ENCODE results near the gene CIRBP. TPM values are rescaled to one million over a fixed set of nuclear protein-coding genes. Genes with fewer than 3 reads are reported as not detected.
A peak's percentile ranks its signal among the peaks of the same experiment; 100 is the strongest.

Gene CIRBP
- polyA plus RNA-seq, 2 donors = 231 to 265 TPM

- H3K27ac ChIP-seq (ENCODE audit: low read depth in 2 of 2, low read length in 1 of 2) = peak overlapping the region; percentile 98
- peaks cover 14 to 44% of the 10 kb centered on the region in 2 donors for H3K4me1 ChIP-seq (ENCODE audit: control insufficient read depth in 2 of 2, insufficient read depth in 2 of 2, low read length in 1 of 2)
- no peaks in the 10 kb centered on the region for H3K9me3 ChIP-seq (ENCODE audit: control insufficient read depth in 2 of 2, insufficient read depth in 1 of 2, low read depth in 1 of 2, low read length in 1 of 2)
- H3K36me3 ChIP-seq (ENCODE audit: control insufficient read depth in 2 of 2, insufficient read depth in 2 of 2, low read length in 1 of 2) = peaks cover 6 to 14% of the 10 kb centered on the region in 2 donors
- peak overlapping the region; percentile 61 to 71 for H3K4me3 ChIP-seq (ENCODE audit: low read depth in 1 of 2, low read length in 2 of 2)
- H3K27me3 ChIP-seq (ENCODE audit: control insufficient read depth in 1 of 2, insufficient read depth in 2 of 2, low read length in 2 of 2) = no peaks in the 10 kb centered on the region
- 1% methylated on average over 67 to 83 of the region's 83 CpGs for WGBS, 2 donors
Measured at GRCh38 chr19:1260749-1261537, 8.2 kb upstream of the CIRBP start.

- H3K4me1 ChIP-seq (ENCODE audit: control insufficient read depth in 2 of 2, insufficient read depth in 2 of 2, low read length in 1 of 2) = peaks cover 15 to 47% of the 10 kb centered on the region in 2 donors
- peak overlapping the region; percentile 61 to 71 for H3K4me3 ChIP-seq (ENCODE audit: low read depth in 1 of 2, low read length in 2 of 2)
- WGBS, 2 donors = 8 to 9% methylated on average over 14 of the region's 14 CpGs
- peaks cover 6 to 11% of the 10 kb centered on the region in 2 donors for H3K36me3 ChIP-seq (ENCODE audit: control insufficient read depth in 2 of 2, insufficient read depth in 2 of 2, low read length in 1 of 2)
- H3K27me3 ChIP-seq (ENCODE audit: control insufficient read depth in 1 of 2, insufficient read depth in 2 of 2, low read length in 2 of 2) = no peaks in the 10 kb centered on the region
- H3K9me3 ChIP-seq (ENCODE audit: control insufficient read depth in 2 of 2, insufficient read depth in 1 of 2, low read depth in 1 of 2, low read length in 1 of 2) = no peaks in the 10 kb centered on the region
- H3K27ac ChIP-seq (ENCODE audit: low read depth in 2 of 2, low read length in 1 of 2) = peak overlapping the region; percentile 98
Measured at GRCh38 chr19:1261538-1261797, 7.7 kb upstream of the CIRBP start.

- Histone ChIP-seq H3K4me1 (ENCODE audit: control insufficient read depth in 2 of 2, insufficient read depth in 2 of 2, low read length in 1 of 2) (peaks cover 15 to 47% of the 10 kb centered on the region in 2 donors), H3K27ac (ENCODE audit: low read depth in 2 of 2, low read length in 1 of 2) (peak overlapping the region; percentile 98), H3K9me3 (ENCODE audit: control insufficient read depth in 2 of 2, insufficient read depth in 1 of 2, low read depth in 1 of 2, low read length in 1 of 2) (no peaks in the 10 kb centered on the region), H3K36me3 (ENCODE audit: control insufficient read depth in 2 of 2, insufficient read depth in 2 of 2, low read length in 1 of 2) (peaks cover 1 to 6% of the 10 kb centered on the region in 2 donors), H3K27me3 (ENCODE audit: control insufficient read depth in 1 of 2, insufficient read depth in 2 of 2, low read length in 2 of 2) (no peaks in the 10 kb centered on the region), H3K4me3 (ENCODE audit: low read depth in 1 of 2, low read length in 2 of 2) (peak overlapping the region; percentile 61 to 71)
- 18 to 19% methylated on average over 24 to 28 of the region's 28 CpGs for WGBS, 2 donors
Measured at GRCh38 chr19:1261798-1262622, 7.1 kb upstream of the CIRBP start.

- no peaks in the 10 kb centered on the region for H3K9me3 ChIP-seq (ENCODE audit: control insufficient read depth in 2 of 2, insufficient read depth in 1 of 2, low read depth in 1 of 2, low read length in 1 of 2)
- H3K27ac ChIP-seq (ENCODE audit: low read depth in 2 of 2, low read length in 1 of 2) = peak overlapping the region; percentile 98
- no peaks in the 10 kb centered on the region for H3K27me3 ChIP-seq (ENCODE audit: control insufficient read depth in 1 of 2, insufficient read depth in 2 of 2, low read length in 2 of 2)
- peaks cover 0 to 5% of the 10 kb centered on the region in 2 donors for H3K36me3 ChIP-seq (ENCODE audit: control insufficient read depth in 2 of 2, insufficient read depth in 2 of 2, low read length in 1 of 2)
- peaks cover 17 to 54% of the 10 kb centered on the region in 2 donors for H3K4me1 ChIP-seq (ENCODE audit: control insufficient read depth in 2 of 2, insufficient read depth in 2 of 2, low read length in 1 of 2)
- WGBS, 2 donors = 30 to 39% methylated on average over 19 to 21 of the region's 21 CpGs
- H3K4me3 ChIP-seq (ENCODE audit: low read depth in 1 of 2, low read length in 2 of 2) = peak overlapping the region; percentile 16
Measured at GRCh38 chr19:1262623-1263123, 6.5 kb upstream of the CIRBP start.

- Histone ChIP-seq H3K4me3 (ENCODE audit: low read depth in 1 of 2, low read length in 2 of 2) (no peak overlapping the region), H3K27me3 (ENCODE audit: control insufficient read depth in 1 of 2, insufficient read depth in 2 of 2, low read length in 2 of 2) (no peaks in the 10 kb centered on the region), H3K27ac (ENCODE audit: low read depth in 2 of 2, low read length in 1 of 2) (peak overlapping the region; percentile 98), H3K9me3 (ENCODE audit: control insufficient read depth in 2 of 2, insufficient read depth in 1 of 2, low read depth in 1 of 2, low read length in 1 of 2) (no peaks in the 10 kb centered on the region), H3K36me3 (ENCODE audit: control insufficient read depth in 2 of 2, insufficient read depth in 2 of 2, low read length in 1 of 2) (peaks cover 0 to under 1% of the 10 kb centered on the region in 2 donors), H3K4me1 (ENCODE audit: control insufficient read depth in 2 of 2, insufficient read depth in 2 of 2, low read length in 1 of 2) (peaks cover 19 to 57% of the 10 kb centered on the region in 2 donors)
- 50 to 67% methylated on average over 5 of the region's 5 CpGs for WGBS, 2 donors
Measured at GRCh38 chr19:1263188-1263587, 5.9 kb upstream of the CIRBP start.

- peak overlapping the region; percentile 93 to 94 for H3K27ac ChIP-seq (ENCODE audit: low read depth in 2 of 2, low read length in 1 of 2)
- no peaks in the 10 kb centered on the region for H3K36me3 ChIP-seq (ENCODE audit: control insufficient read depth in 2 of 2, insufficient read depth in 2 of 2, low read length in 1 of 2)
- H3K9me3 ChIP-seq (ENCODE audit: control insufficient read depth in 2 of 2, insufficient read depth in 1 of 2, low read depth in 1 of 2, low read length in 1 of 2) = no peaks in the 10 kb centered on the region
- peaks cover 16 to 58% of the 10 kb centered on the region in 2 donors for H3K4me1 ChIP-seq (ENCODE audit: control insufficient read depth in 2 of 2, insufficient read depth in 2 of 2, low read length in 1 of 2)
- no peak overlapping the region for H3K4me3 ChIP-seq (ENCODE audit: low read depth in 1 of 2, low read length in 2 of 2)
- no peaks in the 10 kb centered on the region for H3K27me3 ChIP-seq (ENCODE audit: control insufficient read depth in 1 of 2, insufficient read depth in 2 of 2, low read length in 2 of 2)
- 52 to 61% methylated on average over 25 to 26 of the region's 26 CpGs for WGBS, 2 donors
Measured at GRCh38 chr19:1264801-1265614, 4.1 kb upstream of the CIRBP start.

GRCh38 chr19:1265615-1266128, 3.5 kb upstream of the CIRBP start:
- Histone ChIP-seq H3K36me3 (ENCODE audit: control insufficient read depth in 2 of 2, insufficient read depth in 2 of 2, low read length in 1 of 2) (no peaks in the 10 kb centered on the region), H3K9me3 (ENCODE audit: control insufficient read depth in 2 of 2, insufficient read depth in 1 of 2, low read depth in 1 of 2, low read length in 1 of 2) (no peaks in the 10 kb centered on the region), H3K27ac (ENCODE audit: low read depth in 2 of 2, low read length in 1 of 2) (peak overlapping the region; percentile 93 to 94), H3K4me3 (ENCODE audit: low read depth in 1 of 2, low read length in 2 of 2) (peak overlapping the region; percentile 39 to 50), H3K27me3 (ENCODE audit: control insufficient read depth in 1 of 2, insufficient read depth in 2 of 2, low read length in 2 of 2) (no peaks in the 10 kb centered on the region), H3K4me1 (ENCODE audit: control insufficient read depth in 2 of 2, insufficient read depth in 2 of 2, low read length in 1 of 2) (peaks cover 16 to 52% of the 10 kb centered on the region in 2 donors)
- WGBS, 2 donors = 14 to 20% methylated on average over 28 of the region's 28 CpGs

GRCh38 chr19:1266129-1266915, 2.8 kb upstream of the CIRBP start:
- Histone ChIP-seq H3K9me3 (ENCODE audit: control insufficient read depth in 2 of 2, insufficient read depth in 1 of 2, low read depth in 1 of 2, low read length in 1 of 2) (no peaks in the 10 kb centered on the region), H3K4me3 (ENCODE audit: low read depth in 1 of 2, low read length in 2 of 2) (peak overlapping the region; percentile 42 to 50), H3K4me1 (ENCODE audit: control insufficient read depth in 2 of 2, insufficient read depth in 2 of 2, low read length in 1 of 2) (peaks cover 16 to 59% of the 10 kb centered on the region in 2 donors), H3K36me3 (ENCODE audit: control insufficient read depth in 2 of 2, insufficient read depth in 2 of 2, low read length in 1 of 2) (peaks cover 0 to 6% of the 10 kb centered on the region in 2 donors), H3K27ac (ENCODE audit: low read depth in 2 of 2, low read length in 1 of 2) (peak overlapping the region; percentile 93 to 94), H3K27me3 (ENCODE audit: control insufficient read depth in 1 of 2, insufficient read depth in 2 of 2, low read length in 2 of 2) (no peaks in the 10 kb centered on the region)
- WGBS, 2 donors = 1 to 4% methylated on average over 71 to 84 of the region's 84 CpGs

Data from esophagus (tissue), 2 donors.